Measurements from ENCODE around the gene GATAD2A.

GATAD2A gene

DNA sequence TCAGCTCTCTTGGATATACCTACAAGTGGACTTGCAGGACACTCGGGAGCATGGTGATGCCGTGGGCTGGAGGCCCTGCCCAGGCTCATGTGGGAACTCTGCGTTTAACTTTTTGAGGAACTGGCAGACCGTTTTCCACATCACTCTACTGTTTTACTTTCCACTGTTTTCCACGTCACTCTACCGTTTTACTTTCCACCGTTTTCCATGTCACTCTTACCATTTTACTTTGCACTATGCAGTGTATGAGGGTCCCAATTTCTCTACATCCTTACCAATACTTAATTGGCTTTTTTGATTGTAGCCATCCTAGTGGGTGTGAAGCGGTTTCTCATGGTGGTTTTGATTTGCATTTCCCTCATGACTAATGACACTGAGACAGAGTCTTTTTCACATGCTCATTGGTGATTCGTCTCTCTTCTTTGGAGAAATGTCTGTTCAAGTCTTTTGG, 40.5 kb downstream of the GATAD2A start:
- DNase-seq = no peak
- H2AFZ ChIP-seq (ENCODE audit: low read depth, low read length) = no peak overlapping the region
- TF ChIP-seq, protein P1, sequence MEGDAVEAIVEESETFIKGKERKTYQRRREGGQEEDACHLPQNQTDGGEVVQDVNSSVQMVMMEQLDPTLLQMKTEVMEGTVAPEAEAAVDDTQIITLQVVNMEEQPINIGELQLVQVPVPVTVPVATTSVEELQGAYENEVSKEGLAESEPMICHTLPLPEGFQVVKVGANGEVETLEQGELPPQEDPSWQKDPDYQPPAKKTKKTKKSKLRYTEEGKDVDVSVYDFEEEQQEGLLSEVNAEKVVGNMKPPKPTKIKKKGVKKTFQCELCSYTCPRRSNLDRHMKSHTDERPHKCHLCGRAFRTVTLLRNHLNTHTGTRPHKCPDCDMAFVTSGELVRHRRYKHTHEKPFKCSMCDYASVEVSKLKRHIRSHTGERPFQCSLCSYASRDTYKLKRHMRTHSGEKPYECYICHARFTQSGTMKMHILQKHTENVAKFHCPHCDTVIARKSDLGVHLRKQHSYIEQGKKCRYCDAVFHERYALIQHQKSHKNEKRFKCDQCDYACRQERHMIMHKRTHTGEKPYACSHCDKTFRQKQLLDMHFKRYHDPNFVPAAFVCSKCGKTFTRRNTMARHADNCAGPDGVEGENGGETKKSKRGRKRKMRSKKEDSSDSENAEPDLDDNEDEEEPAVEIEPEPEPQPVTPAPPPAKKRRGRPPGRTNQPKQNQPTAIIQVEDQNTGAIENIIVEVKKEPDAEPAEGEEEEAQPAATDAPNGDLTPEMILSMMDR (IDR thresholded peaks at IDR 0.05; ENCODE audit: borderline replicate concordance, extremely low read depth, low read length, poor library complexity, severe bottlenecking) = no peak
- TF ChIP-seq EZH2 (IDR thresholded peaks at IDR 0.05; ENCODE audit: borderline replicate concordance, low read depth, low read length, severe bottlenecking) = no peak
- no peak overlapping the region for H3K4me2 ChIP-seq (ENCODE audit: insufficient read depth, low read length)
- peaks cover 4% of the 10 kb centered on the region; the same call in 1 of the 2 replicates for H3K4me1 ChIP-seq (ENCODE audit: insufficient read depth, low read length)
- H3K9me3 ChIP-seq (ENCODE audit: insufficient read depth, low read length, severe bottlenecking) = no peaks in the 10 kb centered on the region
- H4K20me1 ChIP-seq (ENCODE audit: insufficient read depth, low read length) = peaks cover 87% of the 10 kb centered on the region
- peaks cover 100% of the 10 kb centered on the region for H3K79me2 ChIP-seq (ENCODE audit: insufficient read depth, low read length)
- H3K4me3 ChIP-seq (ENCODE audit: low read depth in 1 of 2, low read length in 2 of 2) = no peak overlapping the region
- H3K27me3 ChIP-seq (ENCODE audit: insufficient read depth, low read length, poor library complexity) = no peaks in the 10 kb centered on the region
- no peak overlapping the region for H3K27ac ChIP-seq (ENCODE audit: low read length)
- H3K36me3 ChIP-seq (ENCODE audit: insufficient read depth, low read length) = peaks cover 24% of the 10 kb centered on the region
- no peak for ATAC-seq (ENCODE audit: insufficient read depth, low read depth)
- no peak overlapping the region for H3K9ac ChIP-seq (ENCODE audit: low read depth, low read length)

DNA sequence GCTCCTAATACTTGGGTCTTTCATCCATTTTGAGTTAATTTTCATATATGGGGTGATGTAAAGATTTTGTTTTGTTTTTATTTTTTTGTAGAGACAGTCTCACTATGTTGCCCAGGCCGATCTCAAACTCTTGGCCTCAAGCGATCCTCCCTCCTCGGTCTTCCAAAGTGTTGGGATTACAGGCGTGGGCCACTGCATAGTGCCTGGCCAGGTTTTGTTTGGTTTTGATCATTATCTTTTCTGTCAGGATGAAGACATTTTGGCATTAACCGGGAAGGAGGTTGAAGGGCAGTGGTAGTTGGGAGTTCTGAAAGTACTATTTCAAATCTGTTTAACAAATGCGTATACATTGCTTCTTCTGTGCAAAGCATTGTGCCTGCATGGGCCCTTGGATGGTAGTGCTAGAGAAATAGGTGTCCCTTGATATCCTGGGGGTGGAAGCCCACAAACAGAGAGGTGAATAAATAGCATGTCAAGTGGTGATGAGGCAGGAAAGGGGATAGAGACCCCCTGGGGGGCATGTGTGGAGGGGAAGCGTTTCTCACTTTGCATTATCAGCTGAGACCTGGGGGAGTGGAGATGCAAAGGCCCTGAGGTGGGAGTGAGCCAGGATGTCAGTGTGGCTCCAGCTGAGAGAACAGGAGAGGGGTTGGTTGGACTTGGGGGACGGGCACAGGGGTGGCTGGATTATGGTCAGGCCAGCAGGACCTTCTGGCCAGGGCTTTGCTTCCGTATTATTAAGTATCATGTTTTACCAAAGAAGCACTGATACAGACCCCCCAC, 41.4 kb downstream of the GATAD2A start:
- peaks cover 95% of the 10 kb centered on the region for H4K20me1 ChIP-seq (ENCODE audit: insufficient read depth, low read length)
- H3K9me3 ChIP-seq (ENCODE audit: insufficient read depth, low read length, severe bottlenecking) = no peaks in the 10 kb centered on the region
- H3K27me3 ChIP-seq (ENCODE audit: insufficient read depth, low read length, poor library complexity) = no peaks in the 10 kb centered on the region
- no peak overlapping the region for H2AFZ ChIP-seq (ENCODE audit: low read depth, low read length)
- H3K4me3 ChIP-seq (ENCODE audit: low read depth in 1 of 2, low read length in 2 of 2) = no peak overlapping the region
- peaks cover 24% of the 10 kb centered on the region for H3K36me3 ChIP-seq (ENCODE audit: insufficient read depth, low read length)
- no peak overlapping the region for H3K27ac ChIP-seq (ENCODE audit: low read length)
- ATAC-seq (ENCODE audit: insufficient read depth, low read depth) (no peak), DNase-seq (no peak)
- peaks cover 100% of the 10 kb centered on the region for H3K79me2 ChIP-seq (ENCODE audit: insufficient read depth, low read length)
- peaks cover 4% of the 10 kb centered on the region; the same call in 1 of the 2 replicates for H3K4me1 ChIP-seq (ENCODE audit: insufficient read depth, low read length)
- no peak overlapping the region for H3K4me2 ChIP-seq (ENCODE audit: insufficient read depth, low read length)
- no peak overlapping the region for H3K9ac ChIP-seq (ENCODE audit: low read depth, low read length)
- TF ChIP-seq EZH2 (IDR thresholded peaks at IDR 0.05; ENCODE audit: borderline replicate concordance, low read depth, low read length, severe bottlenecking) = no peak
- TF ChIP-seq, protein P1 (IDR thresholded peaks at IDR 0.05; ENCODE audit: borderline replicate concordance, extremely low read depth, low read length, poor library complexity, severe bottlenecking) = no peak

DNA sequence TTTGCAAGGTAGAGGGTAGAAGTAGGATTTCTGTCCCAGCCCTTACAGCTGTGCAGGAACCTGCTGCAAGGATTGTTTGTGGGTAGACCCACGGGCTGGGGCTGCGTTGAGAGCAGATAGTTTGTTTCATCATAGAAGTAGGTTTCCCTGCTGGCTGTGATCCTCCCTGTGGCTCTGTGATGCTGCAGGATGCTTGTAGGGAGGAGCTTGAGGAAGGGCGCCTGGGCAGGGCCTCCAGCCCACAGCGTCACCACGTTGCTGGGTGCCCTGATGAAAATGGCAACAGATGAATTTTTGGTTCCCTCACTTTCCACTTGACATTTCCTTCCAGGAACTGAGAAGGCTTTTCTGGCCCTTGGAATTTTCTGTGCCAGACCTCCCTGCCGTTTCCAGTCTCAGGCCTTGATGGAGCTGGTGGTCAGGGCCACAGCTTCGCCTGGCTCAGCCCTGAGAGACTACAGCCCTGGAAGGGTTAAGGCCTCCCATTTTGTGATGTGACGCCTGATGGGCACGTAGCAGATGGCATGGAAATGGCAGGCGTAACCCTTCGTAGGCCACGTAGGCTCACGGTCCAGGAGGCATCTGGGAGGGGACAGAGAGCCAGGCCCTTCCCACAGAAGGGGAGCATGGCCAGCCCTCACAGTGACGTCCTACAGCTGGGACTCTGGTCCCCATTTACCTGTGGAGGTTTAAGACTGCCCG, 42.2 kb downstream of the GATAD2A start:
- no peak for TF ChIP-seq EZH2 (IDR thresholded peaks at IDR 0.05; ENCODE audit: borderline replicate concordance, low read depth, low read length, severe bottlenecking)
- TF ChIP-seq, protein P1 (IDR thresholded peaks at IDR 0.05; ENCODE audit: borderline replicate concordance, extremely low read depth, low read length, poor library complexity, severe bottlenecking) = no peak
- DNase-seq (peak; percentile 25), ATAC-seq (ENCODE audit: insufficient read depth, low read depth) (peak; percentile 61; the same call in 2 of the 3 replicates)
- peaks cover 24% of the 10 kb centered on the region for H3K36me3 ChIP-seq (ENCODE audit: insufficient read depth, low read length)
- H4K20me1 ChIP-seq (ENCODE audit: insufficient read depth, low read length) = peaks cover 95% of the 10 kb centered on the region
- no peaks in the 10 kb centered on the region for H3K27me3 ChIP-seq (ENCODE audit: insufficient read depth, low read length, poor library complexity)
- H2AFZ ChIP-seq (ENCODE audit: low read depth, low read length) = no peak overlapping the region
- H3K4me2 ChIP-seq (ENCODE audit: insufficient read depth, low read length) = no peak overlapping the region
- no peak overlapping the region for H3K27ac ChIP-seq (ENCODE audit: low read length)
- H3K9me3 ChIP-seq (ENCODE audit: insufficient read depth, low read length, severe bottlenecking) = no peaks in the 10 kb centered on the region
- H3K4me1 ChIP-seq (ENCODE audit: insufficient read depth, low read length) = peaks cover 4% of the 10 kb centered on the region; the same call in 1 of the 2 replicates
- no peak overlapping the region for H3K4me3 ChIP-seq (ENCODE audit: low read depth in 1 of 2, low read length in 2 of 2)
- no peak overlapping the region for H3K9ac ChIP-seq (ENCODE audit: low read depth, low read length)
- peaks cover 100% of the 10 kb centered on the region for H3K79me2 ChIP-seq (ENCODE audit: insufficient read depth, low read length)

Data from DND-41 (cell line).